Measurements from ENCODE around the gene SLC25A28. TPM values are rescaled to one million over a fixed set of nuclear protein-coding genes. Genes with fewer than 3 reads are reported as not detected.

The SLC25A28 gene
- total RNA-seq, 2 donors from 2014 or later = 15.5 to 17.5 TPM

DNA sequence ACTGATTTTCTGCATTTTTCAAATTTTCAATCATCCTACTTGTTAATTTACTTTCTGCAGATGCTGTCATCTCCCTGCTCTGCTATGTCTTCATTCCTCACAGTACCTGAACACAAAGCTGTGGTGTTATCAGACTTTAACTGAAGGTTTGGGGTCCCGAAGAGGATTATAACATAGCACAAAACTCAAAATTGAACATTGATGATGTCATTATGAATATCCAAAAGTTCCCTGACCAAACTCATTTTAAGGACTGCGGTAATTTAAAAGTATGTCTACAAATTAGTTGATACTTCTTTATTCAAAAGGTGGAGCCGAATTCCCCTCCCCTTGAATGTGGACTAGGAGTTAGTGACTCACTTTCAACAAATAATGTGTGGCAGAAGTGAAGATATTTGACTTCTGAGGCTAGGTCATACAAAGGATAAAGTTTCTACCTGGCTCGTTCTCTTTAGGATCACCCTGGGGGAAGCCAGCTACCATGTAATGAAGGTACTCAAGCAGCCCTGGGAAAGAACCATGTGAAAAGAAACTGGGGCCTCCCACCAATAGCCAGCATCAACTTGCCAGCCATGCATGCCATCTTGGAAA is 32.7 kb upstream of the SLC25A28 start:
- no peak overlapping the region for H3K4me3 ChIP-seq
- no peak overlapping the region for H3K27ac ChIP-seq
- H3K9me3 ChIP-seq = no peaks in the 10 kb centered on the region
- no peak for DNase-seq (ENCODE audit: low spot score)
- no peaks in the 10 kb centered on the region for H3K36me3 ChIP-seq
- H3K27me3 ChIP-seq = no peaks in the 10 kb centered on the region
- TF ChIP-seq, protein P1, sequence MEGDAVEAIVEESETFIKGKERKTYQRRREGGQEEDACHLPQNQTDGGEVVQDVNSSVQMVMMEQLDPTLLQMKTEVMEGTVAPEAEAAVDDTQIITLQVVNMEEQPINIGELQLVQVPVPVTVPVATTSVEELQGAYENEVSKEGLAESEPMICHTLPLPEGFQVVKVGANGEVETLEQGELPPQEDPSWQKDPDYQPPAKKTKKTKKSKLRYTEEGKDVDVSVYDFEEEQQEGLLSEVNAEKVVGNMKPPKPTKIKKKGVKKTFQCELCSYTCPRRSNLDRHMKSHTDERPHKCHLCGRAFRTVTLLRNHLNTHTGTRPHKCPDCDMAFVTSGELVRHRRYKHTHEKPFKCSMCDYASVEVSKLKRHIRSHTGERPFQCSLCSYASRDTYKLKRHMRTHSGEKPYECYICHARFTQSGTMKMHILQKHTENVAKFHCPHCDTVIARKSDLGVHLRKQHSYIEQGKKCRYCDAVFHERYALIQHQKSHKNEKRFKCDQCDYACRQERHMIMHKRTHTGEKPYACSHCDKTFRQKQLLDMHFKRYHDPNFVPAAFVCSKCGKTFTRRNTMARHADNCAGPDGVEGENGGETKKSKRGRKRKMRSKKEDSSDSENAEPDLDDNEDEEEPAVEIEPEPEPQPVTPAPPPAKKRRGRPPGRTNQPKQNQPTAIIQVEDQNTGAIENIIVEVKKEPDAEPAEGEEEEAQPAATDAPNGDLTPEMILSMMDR (IDR thresholded peaks at IDR 0.05) = no peak
- H3K4me1 ChIP-seq = no peaks in the 10 kb centered on the region

DNA sequence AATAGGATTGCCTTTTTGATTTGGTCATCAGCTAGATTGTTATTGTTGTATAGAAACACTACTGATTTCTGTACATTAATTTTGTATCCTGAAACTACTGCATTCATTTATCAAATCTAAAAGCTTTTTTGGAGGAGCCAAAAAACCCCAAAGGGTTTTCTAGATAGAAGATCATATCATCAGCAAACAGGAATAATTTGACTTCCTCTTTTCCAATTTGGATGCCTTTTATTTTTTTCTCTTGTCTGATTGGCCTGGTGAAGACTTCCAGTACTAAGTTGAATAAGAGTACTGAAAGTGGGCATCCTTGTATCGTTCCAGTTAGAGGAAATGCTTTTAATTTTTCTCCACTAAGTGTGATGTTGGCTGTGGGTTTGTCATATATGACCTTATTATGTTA is 28.5 kb upstream of the SLC25A28 start:
- H3K4me1 ChIP-seq = no peaks in the 10 kb centered on the region
- H3K4me3 ChIP-seq = no peak overlapping the region
- H3K27ac ChIP-seq = no peak overlapping the region
- H3K27me3 ChIP-seq = no peaks in the 10 kb centered on the region
- H3K36me3 ChIP-seq = no peaks in the 10 kb centered on the region
- H3K9me3 ChIP-seq = no peaks in the 10 kb centered on the region
- DNase-seq (ENCODE audit: low spot score) = no peak
- TF ChIP-seq, protein P1 (IDR thresholded peaks at IDR 0.05) = no peak

DNA sequence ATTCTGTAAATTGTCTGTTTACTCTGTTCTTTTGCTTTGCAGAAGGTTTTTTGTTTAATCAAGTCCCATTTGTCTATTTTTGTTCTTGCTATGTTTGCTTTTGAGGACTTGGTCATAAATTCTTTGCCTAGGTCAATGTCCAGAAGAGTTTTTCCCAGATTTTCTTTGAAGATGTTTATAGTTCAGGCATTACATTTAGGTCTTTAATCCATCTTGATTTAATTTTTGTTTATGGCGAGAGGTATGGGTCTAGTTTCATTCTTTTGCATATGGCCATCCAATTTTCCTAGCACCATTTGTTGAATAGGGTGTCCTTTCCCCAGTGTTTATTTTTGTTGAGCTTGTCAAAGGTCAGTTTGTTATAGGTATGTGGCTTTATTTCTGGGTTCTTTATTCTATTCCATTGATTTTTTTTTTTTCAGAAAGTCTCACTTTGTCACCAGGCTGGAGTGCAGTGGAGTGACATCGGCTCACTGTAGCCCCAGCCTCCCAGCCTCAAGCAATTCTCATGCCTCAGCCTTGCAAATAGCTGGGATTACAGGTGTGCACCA is 27.4 kb upstream of the SLC25A28 start:
- no peaks in the 10 kb centered on the region for H3K9me3 ChIP-seq
- no peak overlapping the region for H3K27ac ChIP-seq
- H3K4me1 ChIP-seq = no peaks in the 10 kb centered on the region
- H3K27me3 ChIP-seq = no peaks in the 10 kb centered on the region
- H3K36me3 ChIP-seq = no peaks in the 10 kb centered on the region
- TF ChIP-seq, protein P1 (IDR thresholded peaks at IDR 0.05) = no peak
- DNase-seq (ENCODE audit: low spot score) = no peak
- no peak overlapping the region for H3K4me3 ChIP-seq

DNA sequence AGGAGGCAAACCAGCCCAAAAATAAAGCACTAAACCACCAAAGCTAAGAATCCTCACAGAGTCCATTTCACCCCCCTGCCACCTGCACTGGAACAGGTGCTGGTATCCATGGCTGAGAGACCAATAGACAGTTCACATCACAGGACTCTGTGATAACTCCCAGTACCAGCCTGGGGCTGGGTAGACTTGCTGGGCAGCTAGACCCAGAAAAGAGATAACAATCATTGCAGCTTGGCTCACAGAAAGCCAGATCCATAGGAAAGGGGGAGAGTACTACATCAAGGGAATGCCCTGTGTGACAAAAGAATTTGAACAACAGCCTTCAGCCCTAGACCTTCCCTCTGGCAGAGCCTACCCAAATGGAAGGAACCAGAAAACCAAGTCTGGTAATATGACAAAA is 13.6 kb upstream of the SLC25A28 start:
- TF ChIP-seq, protein P1 (IDR thresholded peaks at IDR 0.05) = no peak
- Histone ChIP-seq H3K4me1 (no peaks in the 10 kb centered on the region), H3K4me3 (no peak overlapping the region), H3K9me3 (no peaks in the 10 kb centered on the region), H3K27me3 (no peaks in the 10 kb centered on the region), H3K27ac (no peak overlapping the region), H3K36me3 (no peaks in the 10 kb centered on the region)
- no peak for DNase-seq (ENCODE audit: low spot score)

DNA sequence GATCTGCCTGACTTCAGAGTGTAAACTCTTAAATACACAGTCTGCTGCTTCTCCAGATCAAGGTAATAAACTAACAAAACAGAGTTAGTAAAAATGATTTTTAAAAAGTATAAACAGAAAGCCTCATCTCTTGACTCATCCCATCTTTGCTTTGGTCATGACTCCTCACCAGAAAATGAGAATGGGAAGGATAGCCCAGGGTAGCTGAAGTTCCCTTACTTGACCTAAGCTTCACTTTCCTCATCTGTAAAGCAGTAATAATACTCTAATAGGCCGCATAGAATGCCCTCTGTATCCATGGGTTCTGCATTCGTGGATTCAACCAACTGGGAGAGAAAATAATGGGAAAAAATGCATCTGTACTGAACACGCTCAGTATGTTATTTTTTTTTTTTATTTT is 11.3 kb upstream of the SLC25A28 start:
- Histone ChIP-seq H3K4me1 (no peaks in the 10 kb centered on the region), H3K27me3 (no peaks in the 10 kb centered on the region), H3K27ac (no peak overlapping the region), H3K36me3 (no peaks in the 10 kb centered on the region), H3K4me3 (no peak overlapping the region), H3K9me3 (no peaks in the 10 kb centered on the region)
- DNase-seq (ENCODE audit: low spot score) = no peak
- TF ChIP-seq, protein P1 (IDR thresholded peaks at IDR 0.05) = no peak

DNA sequence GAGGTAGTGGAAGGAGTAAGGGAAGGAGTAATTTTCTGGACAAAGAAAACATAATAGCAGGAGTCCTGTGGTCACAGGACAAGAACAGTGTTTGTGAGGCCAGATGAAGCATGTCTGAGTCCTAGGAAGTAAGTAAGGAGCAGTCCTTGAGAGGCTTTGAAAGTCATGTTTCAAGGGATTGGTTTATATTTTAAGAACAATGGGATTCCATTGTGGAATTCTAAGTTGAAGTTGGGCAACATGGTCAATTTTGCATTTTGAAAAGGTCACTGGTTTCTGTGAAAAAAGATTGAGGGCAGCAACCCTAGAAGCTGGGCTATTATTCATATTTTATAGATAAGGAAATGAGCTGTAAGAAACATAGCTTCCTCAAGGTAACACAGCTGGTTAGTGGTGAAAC is 10.8 kb upstream of the SLC25A28 start:
- TF ChIP-seq, protein P1 (IDR thresholded peaks at IDR 0.05) = no peak
- H3K4me1 ChIP-seq = no peaks in the 10 kb centered on the region
- no peak overlapping the region for H3K4me3 ChIP-seq
- no peaks in the 10 kb centered on the region for H3K27me3 ChIP-seq
- no peaks in the 10 kb centered on the region for H3K9me3 ChIP-seq
- H3K36me3 ChIP-seq = no peaks in the 10 kb centered on the region
- no peak for DNase-seq (ENCODE audit: low spot score)
- no peak overlapping the region for H3K27ac ChIP-seq
